ENCODE data around the gene HSPA2.

DNA sequence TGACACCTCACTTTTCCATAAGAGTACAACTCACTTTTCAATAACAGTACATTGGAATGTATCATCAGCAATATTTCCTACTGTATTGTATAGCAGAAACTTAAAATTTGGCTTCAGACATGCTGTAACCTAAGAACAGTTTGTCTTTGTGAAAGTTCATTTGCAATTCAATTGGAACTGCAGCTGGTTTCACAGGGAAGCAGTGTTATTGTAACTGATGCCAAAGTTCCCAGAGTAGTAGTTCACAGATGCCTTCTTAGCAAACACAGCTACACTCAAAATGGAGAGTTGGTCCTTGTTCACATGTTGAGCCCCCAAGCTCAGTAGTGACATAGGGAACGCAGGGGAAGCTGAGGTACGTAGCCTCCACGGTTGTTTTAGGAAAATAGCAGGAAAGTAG is 32.6 kb downstream of the HSPA2 start:
- TF ChIP-seq MXD4 (CRISPR knock-in tag; IDR thresholded peaks at IDR 0.05; ENCODE audit: borderline replicate concordance) (no peak), TEAD1 (CRISPR knock-in tag; IDR thresholded peaks at IDR 0.05) (no peak), CBFB (CRISPR knock-in tag; IDR thresholded peaks at IDR 0.05; ENCODE audit: low read depth) (no peak), KAT7 (CRISPR knock-in tag; IDR thresholded peaks at IDR 0.05; ENCODE audit: borderline replicate concordance) (no peak)
- TF ChIP-seq, protein P1, sequence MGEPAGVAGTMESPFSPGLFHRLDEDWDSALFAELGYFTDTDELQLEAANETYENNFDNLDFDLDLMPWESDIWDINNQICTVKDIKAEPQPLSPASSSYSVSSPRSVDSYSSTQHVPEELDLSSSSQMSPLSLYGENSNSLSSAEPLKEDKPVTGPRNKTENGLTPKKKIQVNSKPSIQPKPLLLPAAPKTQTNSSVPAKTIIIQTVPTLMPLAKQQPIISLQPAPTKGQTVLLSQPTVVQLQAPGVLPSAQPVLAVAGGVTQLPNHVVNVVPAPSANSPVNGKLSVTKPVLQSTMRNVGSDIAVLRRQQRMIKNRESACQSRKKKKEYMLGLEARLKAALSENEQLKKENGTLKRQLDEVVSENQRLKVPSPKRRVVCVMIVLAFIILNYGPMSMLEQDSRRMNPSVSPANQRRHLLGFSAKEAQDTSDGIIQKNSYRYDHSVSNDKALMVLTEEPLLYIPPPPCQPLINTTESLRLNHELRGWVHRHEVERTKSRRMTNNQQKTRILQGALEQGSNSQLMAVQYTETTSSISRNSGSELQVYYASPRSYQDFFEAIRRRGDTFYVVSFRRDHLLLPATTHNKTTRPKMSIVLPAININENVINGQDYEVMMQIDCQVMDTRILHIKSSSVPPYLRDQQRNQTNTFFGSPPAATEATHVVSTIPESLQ (CRISPR knock-in tag; IDR thresholded peaks at IDR 0.05) = no peak
- TF ChIP-seq, protein P2, sequence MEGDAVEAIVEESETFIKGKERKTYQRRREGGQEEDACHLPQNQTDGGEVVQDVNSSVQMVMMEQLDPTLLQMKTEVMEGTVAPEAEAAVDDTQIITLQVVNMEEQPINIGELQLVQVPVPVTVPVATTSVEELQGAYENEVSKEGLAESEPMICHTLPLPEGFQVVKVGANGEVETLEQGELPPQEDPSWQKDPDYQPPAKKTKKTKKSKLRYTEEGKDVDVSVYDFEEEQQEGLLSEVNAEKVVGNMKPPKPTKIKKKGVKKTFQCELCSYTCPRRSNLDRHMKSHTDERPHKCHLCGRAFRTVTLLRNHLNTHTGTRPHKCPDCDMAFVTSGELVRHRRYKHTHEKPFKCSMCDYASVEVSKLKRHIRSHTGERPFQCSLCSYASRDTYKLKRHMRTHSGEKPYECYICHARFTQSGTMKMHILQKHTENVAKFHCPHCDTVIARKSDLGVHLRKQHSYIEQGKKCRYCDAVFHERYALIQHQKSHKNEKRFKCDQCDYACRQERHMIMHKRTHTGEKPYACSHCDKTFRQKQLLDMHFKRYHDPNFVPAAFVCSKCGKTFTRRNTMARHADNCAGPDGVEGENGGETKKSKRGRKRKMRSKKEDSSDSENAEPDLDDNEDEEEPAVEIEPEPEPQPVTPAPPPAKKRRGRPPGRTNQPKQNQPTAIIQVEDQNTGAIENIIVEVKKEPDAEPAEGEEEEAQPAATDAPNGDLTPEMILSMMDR (IDR thresholded peaks at IDR 0.05) = no peak
- TF ChIP-seq, protein P3, sequence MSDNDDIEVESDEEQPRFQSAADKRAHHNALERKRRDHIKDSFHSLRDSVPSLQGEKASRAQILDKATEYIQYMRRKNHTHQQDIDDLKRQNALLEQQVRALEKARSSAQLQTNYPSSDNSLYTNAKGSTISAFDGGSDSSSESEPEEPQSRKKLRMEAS (CRISPR knock-in tag; IDR thresholded peaks at IDR 0.05) = no peak
- TF ChIP-seq, protein P4, sequence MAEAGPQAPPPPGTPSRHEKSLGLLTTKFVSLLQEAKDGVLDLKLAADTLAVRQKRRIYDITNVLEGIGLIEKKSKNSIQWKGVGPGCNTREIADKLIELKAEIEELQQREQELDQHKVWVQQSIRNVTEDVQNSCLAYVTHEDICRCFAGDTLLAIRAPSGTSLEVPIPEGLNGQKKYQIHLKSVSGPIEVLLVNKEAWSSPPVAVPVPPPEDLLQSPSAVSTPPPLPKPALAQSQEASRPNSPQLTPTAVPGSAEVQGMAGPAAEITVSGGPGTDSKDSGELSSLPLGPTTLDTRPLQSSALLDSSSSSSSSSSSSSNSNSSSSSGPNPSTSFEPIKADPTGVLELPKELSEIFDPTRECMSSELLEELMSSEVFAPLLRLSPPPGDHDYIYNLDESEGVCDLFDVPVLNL (CRISPR knock-in tag; IDR thresholded peaks at IDR 0.05; ENCODE audit: borderline replicate concordance, low read depth) = no peak
